A549 (cell line): Measurements from ENCODE around the gene MUC12. TPM values are rescaled to one million over a fixed set of nuclear protein-coding genes. Genes with fewer than 3 reads are reported as not detected.

Experiments
- ATAC-seq, 2 experiments: fragments of 200-7000 bp in 1 of 2; fragments of >200 bp in 1 of 2; cut with Nextera tagmentation in 1 of 2; cut with Tn5 transposase in 1 of 2; 3 replicates each; pipeline versions ENCODE4 v1.8.0 to v1.9.1; 2018 to 2020; ENCODE audit warnings: mild to moderate bottlenecking in 1 of 2, moderate library complexity in 1 of 2
- CTCF ChIA-PET: fragments of 300-600 bp; sonication (Branson Sonifier 250); formaldehyde crosslinking; extraction: SDS; loops from one replicate; lab custom pipeline; 2021; ENCODE audit warnings: antibody characterized with exemption, inconsistent platforms; lab: Yijun Ruan, JAX
- POLR2A ChIA-PET: fragments of 350-600 bp; formaldehyde crosslinking; extraction: SDS; loops from one replicate; lab custom pipeline; 2021; ENCODE audit warnings: antibody characterized with exemption, inconsistent platforms; lab: Yijun Ruan, JAX
- DNase-seq, 2 experiments: peaks; one replicate each; pipeline versions ENCODE4 v3.0.0 to v3.0.0-alpha.2; 2011 to 2016; ENCODE audit warnings: low read depth in 1 of 2, low spot score in 1 of 2
- FAIRE-seq: peaks from 2 replicates; lab custom pipeline; 2011; peaks lifted over from hg19 to GRCh38; lab: Jason Lieb, UNC
- H3K27ac ChIP-seq, 2 experiments: fragments of >200 bp; sonication (Bioruptor Twin); formaldehyde crosslinking; 3 replicates each; pipeline ENCODE4 v1.5.1; 2016 to 2017
- H3K4me1 ChIP-seq: fragments of >200 bp; sonication (Bioruptor Twin); formaldehyde crosslinking; 3 replicates; pipeline ENCODE4 v1.6.1; 2016
- H3K4me2 ChIP-seq: fragments of >200 bp; sonication (Bioruptor Twin); formaldehyde crosslinking; 3 replicates; pipeline ENCODE4 v1.6.1; 2016
- H3K4me3 ChIP-seq: fragments of >200 bp; sonication (Bioruptor Twin); formaldehyde crosslinking; 3 replicates; pipeline ENCODE4 v1.5.1; 2016
- H3K9me3 ChIP-seq: fragments of >200 bp; sonication (Bioruptor Twin); formaldehyde crosslinking; 3 replicates; pipeline ENCODE4 v1.6.1; 2016
- CHD2 ChIP-seq: fragments of 150-350 bp; IDR thresholded peaks from 2 replicates; pipeline ENCODE4 v1.6.1; 2014; ENCODE audit warnings: low read length; ENCODE audit not compliant: partially characterized antibody
- CTCF ChIP-seq: fragments of >200 bp; sonication (Bioruptor Twin); formaldehyde crosslinking; IDR thresholded peaks from 3 replicates; pipeline ENCODE4 v1.5.1; 2016
- EHF ChIP-seq: fragments of 250-450 bp; sonication (Bioruptor Pico); IDR thresholded peaks from 2 replicates; pipeline ENCODE4 v1.5.0; 2020; ENCODE audit warnings: mild to moderate bottlenecking
- ESRRA ChIP-seq: fragments of 150-350 bp; IDR thresholded peaks from 2 replicates; pipeline ENCODE4 v1.6.1; 2014; ENCODE audit warnings: mild to moderate bottlenecking, low read length, borderline replicate concordance
- FOSL2 ChIP-seq, 2 experiments: fragments of 450-650 bp in 1 of 2; fragments of >200 bp in 1 of 2; sonication (Bioruptor Twin) in 1 of 2; formaldehyde crosslinking; IDR thresholded peaks; 2 replicates each; pipeline versions ENCODE4 v1.5.0 to v1.6.1; 2016 to 2020; ENCODE audit warnings: mild to moderate bottlenecking in 1 of 2, moderate library complexity in 1 of 2
- FOXS1 ChIP-seq: fragments of 250-450 bp; sonication (Bioruptor Pico); IDR thresholded peaks from 2 replicates; pipeline ENCODE4 v1.5.0; 2020; ENCODE audit warnings: mild to moderate bottlenecking, moderate library complexity
- GATA3 ChIP-seq: IDR thresholded peaks from 2 replicates; pipeline ENCODE4 v1.6.1; 2012; ENCODE audit warnings: borderline replicate concordance
- HDAC2 ChIP-seq: fragments of 200-600 bp; sonication (generic); IDR thresholded peaks from 2 replicates; pipeline ENCODE4 v1.6.1; 2016
- HMGXB4 ChIP-seq: fragments of 250-450 bp; sonication (Bioruptor Pico); IDR thresholded peaks from 2 replicates; pipeline ENCODE4 v1.5.0; 2021; ENCODE audit warnings: mild to moderate bottlenecking, moderate library complexity, borderline replicate concordance
- HOXB5 ChIP-seq: fragments of 250-450 bp; sonication (Bioruptor Pico); IDR thresholded peaks from 2 replicates; pipeline ENCODE4 v1.5.0; 2020; ENCODE audit warnings: mild to moderate bottlenecking, moderate library complexity
- MAFK ChIP-seq: fragments of 450-650 bp; IDR thresholded peaks from 2 replicates; pipeline ENCODE4 v1.6.1; 2014; ENCODE audit not compliant: partially characterized antibody
- NPAS2 ChIP-seq: fragments of 250-450 bp; sonication (Bioruptor Pico); IDR thresholded peaks from 2 replicates; pipeline ENCODE4 v1.8.0; 2022; ENCODE audit warnings: mild to moderate bottlenecking, moderate library complexity, borderline replicate concordance
- NR3C1 ChIP-seq: fragments of >200 bp; sonication (Bioruptor Twin); formaldehyde crosslinking; IDR thresholded peaks from 3 replicates; pipeline ENCODE4 v1.6.1; 2017
- PBX3 ChIP-seq: IDR thresholded peaks from 2 replicates; pipeline ENCODE4 v1.6.1; 2012
- PHF8 ChIP-seq: fragments of 200-600 bp; sonication (generic); IDR thresholded peaks from 2 replicates; pipeline ENCODE4 v1.6.1; 2016; ENCODE audit warnings: low read depth, mild to moderate bottlenecking, antibody characterized with exemption, moderate library complexity, borderline replicate concordance
- RARB ChIP-seq: fragments of 250-450 bp; sonication (Bioruptor Pico); IDR thresholded peaks from 2 replicates; pipeline ENCODE4 v1.8.0; 2021; ENCODE audit warnings: mild to moderate bottlenecking, moderate library complexity
- RCOR1 ChIP-seq: fragments of 150-350 bp; IDR thresholded peaks from 2 replicates; pipeline ENCODE4 v1.6.1; 2014; ENCODE audit warnings: antibody characterized with exemption, low read length, low read depth
- RNF2 ChIP-seq: fragments of 200-600 bp; sonication (generic); IDR thresholded peaks from 2 replicates; pipeline ENCODE4 v1.6.1; 2016; ENCODE audit warnings: low read depth, mild to moderate bottlenecking, antibody characterized with exemption, moderate library complexity, borderline replicate concordance
- TFCP2L1 ChIP-seq: fragments of 250-450 bp; sonication (Bioruptor Pico); IDR thresholded peaks from 2 replicates; pipeline ENCODE4 v1.5.0; 2021; ENCODE audit warnings: mild to moderate bottlenecking
- USF2 ChIP-seq: fragments of 450-650 bp; IDR thresholded peaks from 2 replicates; pipeline ENCODE4 v1.6.1; 2014; ENCODE audit warnings: antibody characterized with exemption
- WGBS: methylation state at CpG from one replicate; pipeline ENCODE4 v1.1.6; 2017; ENCODE audit errors: missing lambda C conversion rate; 5-methylcytosine and 5-hydroxymethylcytosine counted together
- polyA plus RNA-seq, 4 experiments: library from polyadenylated mRNA; depleted of rRNA in 3 of 4; stranded (reverse); fragments of >200 nt; fragmentation: RNase III in 1 of 4; extraction: RNeasy Plus Mini Kit Qiagen cat#74134 plus additional on column Dnase treatment in 1 of 4; gene quantifications; 2 replicates in 3 of 4; 3 replicates in 1 of 4; pipeline ENCODE4 v1.2.3, GENCODE V29; 2011 to 2017

Gene MUC12
- polyA plus RNA-seq, 2 of the 4 experiments (the other 2 are of a cell fraction) = 1.2 to 2.4 TPM

GRCh38 chr7:101021703-101022102 lies 52.3 kb downstream of the MUC12 start:
- FAIRE-seq (no peak), DNase-seq (peak in 1 of 2 experiments; percentile 44), ATAC-seq (no peak)
- Histone ChIP-seq H3K27ac (no peak overlapping the region; a peak in 1 of 6 replicates), H3K4me1 (peaks cover 17% of the 10 kb centered on the region), H3K9me3 (no peaks in the 10 kb centered on the region), H3K4me2 (no peak overlapping the region), H3K4me3 (no peak overlapping the region)
- 51% methylated on average over 3 of the region's 3 CpGs for WGBS
- POLR2A ChIA-PET = interaction anchor here (0.7 kb wide), 1 partner anchor 161 kb away, joined by 3 read pairs; no protein-coding TSS in a partner anchor
- CTCF ChIA-PET = interaction anchor here (0.7 kb wide), 1 partner anchor 24 kb away, joined by 3 read pairs; no protein-coding TSS in a partner anchor
- no peak for TF ChIP-seq HDAC2
- no peak for TF ChIP-seq GATA3
- no peak for TF ChIP-seq FOSL2 (IDR thresholded peaks at IDR 0.05)
- no peak for TF ChIP-seq FOSL2 (CRISPR knock-in tag; IDR thresholded peaks at IDR 0.05)
- TF ChIP-seq MAFK = no peak
- no peak for TF ChIP-seq NPAS2
- TF ChIP-seq PBX3 = no peak
- TF ChIP-seq FOXS1 (CRISPR knock-in tag) = no peak
- TF ChIP-seq TFCP2L1 (CRISPR knock-in tag) = no peak
- TF ChIP-seq NR3C1 = no peak
- TF ChIP-seq RCOR1 = no peak
- no peak for TF ChIP-seq EHF (CRISPR knock-in tag)
- TF ChIP-seq ESRRA = no peak
- TF ChIP-seq USF2 = no peak
- TF ChIP-seq RARB (CRISPR knock-in tag) = no peak
- TF ChIP-seq CTCF = no peak
- TF ChIP-seq RNF2 = no peak
- no peak for TF ChIP-seq CHD2

GRCh38 chr7:101023839-101024238 lies 54.5 kb downstream of the MUC12 start:
- POLR2A ChIA-PET = no interaction called here
- 64% methylated on average over 2 of the region's 2 CpGs for WGBS

More at GRCh38 chr7:101023839-101024238, 54.5 kb downstream of the MUC12 start:
- ATAC-seq = no peak
- TF ChIP-seq CTCF (no peak), PHF8 (no peak), HMGXB4 (CRISPR knock-in tag) (no peak), HOXB5 (CRISPR knock-in tag) (no peak), USF2 (no peak)
- Histone ChIP-seq H3K27ac (no peak overlapping the region), H3K9me3 (no peaks in the 10 kb centered on the region), H3K4me3 (no peak overlapping the region), H3K4me1 (peaks cover 2% of the 10 kb centered on the region), H3K4me2 (no peak overlapping the region)
- CTCF ChIA-PET = no interaction called here
- FAIRE-seq = no peak
- DNase-seq = no peak
